CD4-positive, CD25-positive, alpha-beta regulatory T cell (primary cell): ENCODE measurements around the gene SPINK6. TPM values are rescaled to one million over a fixed set of nuclear protein-coding genes. Genes with fewer than 3 reads are reported as not detected.

Experiments used
- ATAC-seq, 2 donors: fragments of 150-1000 bp; cut with Tn5 transposase; one replicate each; pipeline ENCODE4 v1.10.0; 2021; ENCODE audit warnings: low read depth in 2 of 2, moderate number of reproducible peaks in 2 of 2, moderate library complexity in 1 of 2
- DNase-seq, 3 donors: peaks; one replicate each; pipeline versions ENCODE4 v3.0.0 to v3.0.0-alpha.2; 2012 to 2022; ENCODE audit warnings: mixed read lengths in 1 of 3
- H3K27ac ChIP-seq: one replicate; pipeline ENCODE4 v1.7.0; 2013; ENCODE audit warnings: mild to moderate bottlenecking, low read length; ENCODE audit not compliant: insufficient read depth, poor library complexity, severe bottlenecking
- H3K27me3 ChIP-seq: one replicate; pipeline ENCODE4 v1.7.0; 2013; ENCODE audit warnings: low read length; ENCODE audit not compliant: control insufficient read depth, insufficient read depth
- H3K36me3 ChIP-seq: one replicate; pipeline ENCODE4 v1.7.0; 2013; ENCODE audit warnings: mild to moderate bottlenecking, low read length, moderate library complexity; ENCODE audit not compliant: control insufficient read depth, insufficient read depth
- H3K4me1 ChIP-seq: 2 replicates; pipeline ENCODE4 v1.7.0; 2013; ENCODE audit warnings: mild to moderate bottlenecking, low read length; ENCODE audit not compliant: insufficient read depth, control insufficient read depth, poor library complexity, severe bottlenecking
- H3K4me3 ChIP-seq: one replicate; pipeline ENCODE4 v1.7.0; 2013; ENCODE audit warnings: low read depth, mild to moderate bottlenecking, low read length, moderate library complexity
- H3K9me3 ChIP-seq, 2 experiments: 1 replicate in 1 of 2; 2 replicates in 1 of 2; pipeline ENCODE4 v1.7.0; 2013; ENCODE audit warnings: low read length in 2 of 2, mild to moderate bottlenecking in 1 of 2, moderate library complexity in 1 of 2; ENCODE audit not compliant: control insufficient read depth in 2 of 2
- H3K27ac Mint-ChIP-seq, 3 donors: one replicate each; pipeline ENCODE4 v1.8.0; 2020 to 2022; ENCODE audit warnings: mild to moderate bottlenecking in 3 of 3, mixed read lengths in 3 of 3, moderate library complexity in 2 of 3
- H3K27me3 Mint-ChIP-seq: one replicate; pipeline ENCODE4 v1.8.0; 2022; ENCODE audit warnings: mild to moderate bottlenecking, mixed read lengths
- H3K36me3 Mint-ChIP-seq: one replicate; pipeline ENCODE4 v1.8.0; 2020; ENCODE audit warnings: mixed read lengths
- H3K4me1 Mint-ChIP-seq, 4 donors: one replicate each; pipeline ENCODE4 v1.8.0; 2020 to 2022; ENCODE audit warnings: mixed read lengths in 4 of 4, mild to moderate bottlenecking in 1 of 4
- H3K4me3 Mint-ChIP-seq, 4 donors: one replicate each; pipeline ENCODE4 v1.8.0; 2020 to 2022; ENCODE audit warnings: mild to moderate bottlenecking in 4 of 4, mixed read lengths in 4 of 4, moderate library complexity in 3 of 4
- H3K9me3 Mint-ChIP-seq, 7 donors: one replicate each; pipeline ENCODE4 v1.8.0; 2020 to 2022; ENCODE audit warnings: mixed read lengths in 7 of 7, mild to moderate bottlenecking in 3 of 7, moderate library complexity in 2 of 7
- polyA plus RNA-seq, 4 donors: library from polyadenylated mRNA; unstranded; fragments of 300-500 nt; fragmentation: Illumina TruSeq; gene quantifications; one replicate each; pipeline ENCODE4 v1.2.3, GENCODE V29; 2021
- total RNA-seq: library from RNA; stranded (reverse); gene quantifications from one replicate; pipeline ENCODE4 v1.2.3, GENCODE V29; 2022

SPINK6 gene
- total and polyA plus RNA-seq, 5 donors from 2014 or later = not detected

GRCh38 chr5:148205044-148205806, 2.4 kb downstream of the SPINK6 start:
- Histone ChIP-seq H3K27ac (no peak overlapping the region), H3K9me3 (no peaks in the 10 kb centered on the region), H3K36me3 (no peaks in the 10 kb centered on the region), H3K4me3 (no peak overlapping the region), H3K27me3 (no peaks in the 10 kb centered on the region), H3K4me1 (no peaks in the 10 kb centered on the region)
- Mint-ChIP-seq H3K36me3 (no peaks in the 10 kb centered on the region), H3K4me3 (no peak overlapping the region), H3K27ac (no peak overlapping the region), H3K4me1 (no peaks in the 10 kb centered on the region), H3K9me3 (peaks cover 0 to 2% (median 0%) of the 10 kb centered on the region in 7 donors), H3K27me3 (no peaks in the 10 kb centered on the region)
- ATAC-seq = no peak
- no peak for DNase-seq

GRCh38 chr5:148205865-148206264, 3.0 kb downstream of the SPINK6 start:
- Mint-ChIP-seq H3K9me3 (peaks cover 0 to 2% (median 0%) of the 10 kb centered on the region in 7 donors), H3K27me3 (no peaks in the 10 kb centered on the region), H3K27ac (no peak overlapping the region), H3K36me3 (no peaks in the 10 kb centered on the region), H3K4me1 (no peaks in the 10 kb centered on the region), H3K4me3 (no peak overlapping the region)
- H3K9me3 ChIP-seq = no peaks in the 10 kb centered on the region
- no peak overlapping the region for H3K4me3 ChIP-seq
- ATAC-seq (no peak), DNase-seq (no peak)
- no peaks in the 10 kb centered on the region for H3K27me3 ChIP-seq
- H3K27ac ChIP-seq = no peak overlapping the region
- H3K36me3 ChIP-seq = no peaks in the 10 kb centered on the region
- H3K4me1 ChIP-seq = no peaks in the 10 kb centered on the region

GRCh38 chr5:148206620-148207019, 3.8 kb downstream of the SPINK6 start:
- ATAC-seq (no peak), DNase-seq (no peak)
- Mint-ChIP-seq H3K4me1 (no peaks in the 10 kb centered on the region), H3K36me3 (no peaks in the 10 kb centered on the region), H3K27ac (no peak overlapping the region), H3K4me3 (no peak overlapping the region), H3K27me3 (no peaks in the 10 kb centered on the region), H3K9me3 (peaks cover 0 to 2% (median 0%) of the 10 kb centered on the region in 7 donors)
- no peak overlapping the region for H3K27ac ChIP-seq
- no peaks in the 10 kb centered on the region for H3K4me1 ChIP-seq
- no peaks in the 10 kb centered on the region for H3K27me3 ChIP-seq
- no peaks in the 10 kb centered on the region for H3K36me3 ChIP-seq
- H3K4me3 ChIP-seq = no peak overlapping the region
- no peaks in the 10 kb centered on the region for H3K9me3 ChIP-seq

- H3K27ac ChIP-seq = no peak overlapping the region
- ATAC-seq (no peak), DNase-seq (no peak)
- no peaks in the 10 kb centered on the region for H3K27me3 Mint-ChIP-seq
- H3K4me3 Mint-ChIP-seq = no peak overlapping the region
- peaks cover 0 to 2% (median 0%) of the 10 kb centered on the region in 7 donors for H3K9me3 Mint-ChIP-seq
- no peaks in the 10 kb centered on the region for H3K4me1 Mint-ChIP-seq
- H3K4me1 ChIP-seq = no peaks in the 10 kb centered on the region
- no peaks in the 10 kb centered on the region for H3K36me3 ChIP-seq
- no peak overlapping the region for H3K4me3 ChIP-seq
- no peaks in the 10 kb centered on the region for H3K9me3 ChIP-seq
- no peak overlapping the region for H3K27ac Mint-ChIP-seq
- no peaks in the 10 kb centered on the region for H3K27me3 ChIP-seq
- H3K36me3 Mint-ChIP-seq = no peaks in the 10 kb centered on the region
Observed at GRCh38 chr5:148208226-148208625, 5.4 kb downstream of the SPINK6 start.

GRCh38 chr5:148209151-148209770, 6.4 kb downstream of the SPINK6 start:
- Histone ChIP-seq H3K36me3 (no peaks in the 10 kb centered on the region), H3K27me3 (no peaks in the 10 kb centered on the region), H3K9me3 (no peaks in the 10 kb centered on the region), H3K4me1 (no peaks in the 10 kb centered on the region), H3K4me3 (no peak overlapping the region), H3K27ac (no peak overlapping the region)
- no peak overlapping the region for H3K4me3 Mint-ChIP-seq
- no peaks in the 10 kb centered on the region for H3K27me3 Mint-ChIP-seq
- ATAC-seq = no peak
- H3K27ac Mint-ChIP-seq = no peak overlapping the region
- H3K4me1 Mint-ChIP-seq = no peaks in the 10 kb centered on the region
- peaks cover 0 to 1% (median 0%) of the 10 kb centered on the region in 7 donors for H3K9me3 Mint-ChIP-seq
- no peaks in the 10 kb centered on the region for H3K36me3 Mint-ChIP-seq
- no peak for DNase-seq

- DNase-seq (no peak), ATAC-seq (no peak)
- no peaks in the 10 kb centered on the region for H3K4me1 ChIP-seq
- Mint-ChIP-seq H3K27me3 (peaks cover 4% of the 10 kb centered on the region), H3K4me1 (no peaks in the 10 kb centered on the region), H3K4me3 (no peak overlapping the region), H3K27ac (no peak overlapping the region), H3K36me3 (no peaks in the 10 kb centered on the region), H3K9me3 (peaks cover 0 to 2% (median 0%) of the 10 kb centered on the region in 7 donors)
- no peaks in the 10 kb centered on the region for H3K36me3 ChIP-seq
- no peak overlapping the region for H3K27ac ChIP-seq
- no peak overlapping the region for H3K4me3 ChIP-seq
- H3K9me3 ChIP-seq = no peaks in the 10 kb centered on the region
- H3K27me3 ChIP-seq = no peaks in the 10 kb centered on the region
Observed at GRCh38 chr5:148214665-148215185, 11.9 kb downstream of the SPINK6 start.

- peaks cover 0 to 3% (median 1%) of the 10 kb centered on the region in 7 donors for H3K9me3 Mint-ChIP-seq
- H3K4me3 ChIP-seq = no peak overlapping the region
- H3K36me3 Mint-ChIP-seq = no peaks in the 10 kb centered on the region
- no peak overlapping the region for H3K27ac ChIP-seq
- no peak overlapping the region for H3K4me3 Mint-ChIP-seq
- ATAC-seq = no peak
- H3K27me3 ChIP-seq = no peaks in the 10 kb centered on the region
- peaks cover 4% of the 10 kb centered on the region for H3K27me3 Mint-ChIP-seq
- H3K9me3 ChIP-seq = no peaks in the 10 kb centered on the region
- DNase-seq = no peak
- no peaks in the 10 kb centered on the region for H3K4me1 ChIP-seq
- no peaks in the 10 kb centered on the region for H3K36me3 ChIP-seq
- H3K27ac Mint-ChIP-seq = no peak overlapping the region
- H3K4me1 Mint-ChIP-seq = no peaks in the 10 kb centered on the region
Observed at GRCh38 chr5:148221508-148221907, 18.7 kb downstream of the SPINK6 start.
